Stomach (tissue), 19 donors: ENCODE measurements around the gene PHF2. TPM values are rescaled to one million over a fixed set of nuclear protein-coding genes. Genes with fewer than 3 reads are reported as not detected.

Source experiments
- DNase-seq, 2 donors: peaks; one replicate each; pipeline versions ENCODE4 v3.0.0 to v3.0.0-alpha.2; 2013 to 2019
- H3K27ac ChIP-seq, 5 donors: fragments of 200-600 bp in 4 of 5; sonication (generic) in 4 of 5; one replicate each; pipeline ENCODE4 v1.5.1; 2013 to 2019; ENCODE audit warnings: mild to moderate bottlenecking in 1 of 5, moderate library complexity in 1 of 5
- H3K27me3 ChIP-seq, 3 donors: fragments of 200-600 bp; sonication (generic); one replicate each; pipeline ENCODE4 v1.5.1; 2017 to 2019; ENCODE audit warnings: mixed run types in 1 of 3
- H3K36me3 ChIP-seq, 4 donors: fragments of 200-600 bp; sonication (generic); 1 replicate in 3 of 4; 2 replicates in 1 of 4; pipeline ENCODE4 v1.5.1; 2016 to 2019
- H3K4me1 ChIP-seq, 4 donors: fragments of 200-600 bp; sonication (generic); one replicate each; pipeline ENCODE4 v1.5.1; 2016 to 2019
- H3K4me3 ChIP-seq, 4 donors: fragments of 200-600 bp; sonication (generic) in 3 of 4; one replicate each; pipeline ENCODE4 v1.5.1; 2016 to 2019; ENCODE audit warnings: mild to moderate bottlenecking in 1 of 4
- H3K9me3 ChIP-seq, 4 donors: fragments of 200-600 bp; sonication (generic); one replicate each; pipeline ENCODE4 v1.5.1; 2016 to 2019
- EP300 ChIP-seq: sonication (generic); formaldehyde crosslinking; IDR thresholded peaks from one replicate; pipeline ENCODE4 v1.6.1; 2017; ENCODE audit warnings: antibody characterized with exemption
- POLR2A ChIP-seq, 4 donors: fragments of 450-650 bp; IDR thresholded peaks; one replicate each; pipeline ENCODE4 v1.6.1; 2016; ENCODE audit warnings: antibody characterized with exemption in 4 of 4, control low read depth in 2 of 4, mild to moderate bottlenecking in 1 of 4, moderate library complexity in 1 of 4
- POLR2AphosphoS5 ChIP-seq, 3 donors: sonication (generic); formaldehyde crosslinking; IDR thresholded peaks; one replicate each; pipeline ENCODE4 v1.6.1; 2016; ENCODE audit warnings: antibody characterized with exemption in 3 of 3
- WGBS, 5 donors: extraction: QIAGEN DNeasy Blood & Tissue Kit in 3 of 5; methylation state at CpG; one replicate each; pipeline versions ENCODE4 v1.1.5 to v1.1.7; 2013 to 2018; 5-methylcytosine and 5-hydroxymethylcytosine counted together
- intact Hi-C: fragments of 100-400 bp; cut with DNase I; formaldehyde crosslinking; loops from one replicate; pipeline ENCODE4 v1.15.1; 2023; ENCODE audit warnings: low total_unique reads
- long read RNA-seq, 10 donors: transcript quantifications; one replicate each; lab custom pipeline, GENCODE V29; 2026
- polyA plus RNA-seq, 3 donors: library from polyadenylated mRNA; stranded (reverse); fragments of 200-250 nt; gene quantifications; one replicate each; pipeline ENCODE4 v1.2.3, GENCODE V29; 2013
- total RNA-seq, 5 donors: library from RNA; depleted of rRNA; stranded (reverse); fragments of >200 nt; gene quantifications; one replicate each; pipeline versions ENCODE4 v1.1.0 to v1.2.3, GENCODE V29; 2014 to 2016
- TF ChIP-seq, protein P1 (sequence below), 7 experiments: fragments of 450-650 bp in 4 of 7; fragments of 200-600 bp in 3 of 7; sonication (generic) in 3 of 7; IDR thresholded peaks; one replicate each; pipeline ENCODE4 v1.5.1; 2016 to 2019; ENCODE audit warnings: antibody characterized with exemption in 7 of 7, control low read depth in 2 of 7, mild to moderate bottlenecking in 1 of 7
- donor health status: healthy with polysubstance abuse.
- donor health status: Bipolar disorder and iron deficiency.
- donor health status: healthy.

PHF2 gene
- total RNA-seq (10 to 100 TPM; 15.2 to 58.0 (median 22.8) TPM), polyA plus RNA-seq (10 to 100 TPM; 14.2 to 17.5 (median 15.6) TPM)
- long read RNA-seq, donor 1: 0 reads
- long read RNA-seq, donor 2: 0 reads
- long read RNA-seq, donor 3: 0 reads
- long read RNA-seq, donor 4: 0 reads
- long read RNA-seq, donor 5: 0 reads
- long read RNA-seq, donor 6, partial matches to known transcripts: 21 of 21 reads
- long read RNA-seq, donor 6, other reads (novel, unspliced or antisense): 0 of 21 reads
- long read RNA-seq, donor 7, partial matches to known transcripts: 15 of 15 reads
- long read RNA-seq, donor 7, other reads (novel, unspliced or antisense): 0 of 15 reads
- long read RNA-seq, donor 8: 0 reads
- long read RNA-seq, donor 9: 0 reads
- long read RNA-seq, donor 10, partial matches to known transcripts: 5 of 5 reads
- long read RNA-seq, donor 10, other reads (novel, unspliced or antisense): 0 of 5 reads

DNA sequence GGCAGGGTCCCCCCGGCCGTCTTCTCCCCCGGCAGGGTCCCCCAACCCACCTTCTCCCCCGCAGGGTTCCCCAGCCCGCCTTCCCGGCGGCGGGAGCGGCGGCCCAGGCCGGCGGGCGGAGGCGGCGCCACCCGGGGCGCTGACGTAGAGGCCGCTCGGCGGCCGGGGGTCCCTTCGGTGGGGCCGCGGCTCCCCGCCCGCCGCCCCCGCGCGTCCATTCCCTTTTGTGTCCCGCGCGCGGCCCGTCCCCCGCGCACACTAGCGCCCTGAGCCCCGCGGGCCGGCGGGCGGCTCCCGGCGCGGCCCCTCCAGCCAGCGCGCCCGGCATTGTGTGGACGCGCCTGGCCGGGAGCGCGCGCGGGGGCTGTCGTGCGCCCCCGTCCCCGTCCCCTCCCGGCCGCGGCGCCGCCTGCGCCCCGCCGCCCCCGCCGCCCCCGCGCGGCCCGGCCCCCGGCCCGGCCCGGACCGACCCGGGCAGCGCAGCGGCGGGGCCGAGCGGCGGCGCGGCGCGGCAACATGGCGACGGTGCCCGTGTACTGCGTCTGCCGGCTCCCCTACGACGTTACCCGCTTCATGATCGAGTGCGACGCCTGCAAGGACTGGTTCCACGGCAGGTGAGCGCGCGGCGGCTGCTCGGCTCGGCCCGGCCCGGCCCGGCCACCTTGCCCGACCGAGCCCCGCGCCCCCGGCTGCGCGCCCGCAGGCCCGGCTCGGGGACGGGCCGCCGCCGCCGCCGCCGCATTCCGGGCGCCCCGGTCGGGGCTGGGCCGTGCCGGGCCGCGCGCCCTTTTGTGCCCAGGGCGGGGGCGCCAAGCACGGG lies at the start of gene PHF2:
TSS of gene PHF2 (plus strand) at position 327 of the 820 bp plus-strand sequence. CDS start at position 517, 190 bp downstream.
- Histone ChIP-seq H3K9me3 (no peaks in the 10 kb centered on the region), H3K36me3 (no peaks in the 10 kb centered on the region), H3K27ac (peak within 1 kb of the TSS; percentile 96 to 98 (median 96)), H3K4me1 (peaks cover 49 to 60% (median 55%) of the 10 kb centered on the region in 4 donors), H3K4me3 (peak within 1 kb of the TSS; percentile 81 to 95 (median 88)), H3K27me3 (no peaks in the 10 kb centered on the region)
- TF ChIP-seq POLR2AphosphoS5 (IDR thresholded peaks at IDR 0.05): no peak
- no peak for TF ChIP-seq EP300
- TF ChIP-seq, protein P1, sequence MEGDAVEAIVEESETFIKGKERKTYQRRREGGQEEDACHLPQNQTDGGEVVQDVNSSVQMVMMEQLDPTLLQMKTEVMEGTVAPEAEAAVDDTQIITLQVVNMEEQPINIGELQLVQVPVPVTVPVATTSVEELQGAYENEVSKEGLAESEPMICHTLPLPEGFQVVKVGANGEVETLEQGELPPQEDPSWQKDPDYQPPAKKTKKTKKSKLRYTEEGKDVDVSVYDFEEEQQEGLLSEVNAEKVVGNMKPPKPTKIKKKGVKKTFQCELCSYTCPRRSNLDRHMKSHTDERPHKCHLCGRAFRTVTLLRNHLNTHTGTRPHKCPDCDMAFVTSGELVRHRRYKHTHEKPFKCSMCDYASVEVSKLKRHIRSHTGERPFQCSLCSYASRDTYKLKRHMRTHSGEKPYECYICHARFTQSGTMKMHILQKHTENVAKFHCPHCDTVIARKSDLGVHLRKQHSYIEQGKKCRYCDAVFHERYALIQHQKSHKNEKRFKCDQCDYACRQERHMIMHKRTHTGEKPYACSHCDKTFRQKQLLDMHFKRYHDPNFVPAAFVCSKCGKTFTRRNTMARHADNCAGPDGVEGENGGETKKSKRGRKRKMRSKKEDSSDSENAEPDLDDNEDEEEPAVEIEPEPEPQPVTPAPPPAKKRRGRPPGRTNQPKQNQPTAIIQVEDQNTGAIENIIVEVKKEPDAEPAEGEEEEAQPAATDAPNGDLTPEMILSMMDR (IDR thresholded peaks at IDR 0.05): no peak
- no peak for TF ChIP-seq POLR2A (IDR thresholded peaks at IDR 0.05)
- WGBS, 5 donors: 0 to 1% (median 1%) methylated on average over 42 to 139 of the region's 140 CpGs; no CpG with 5 or more reads in 1 of the 5 donors
- DNase-seq: peak in 1 of 2 donors; percentile 73
- intact Hi-C loops: no loop called here

DNA sequence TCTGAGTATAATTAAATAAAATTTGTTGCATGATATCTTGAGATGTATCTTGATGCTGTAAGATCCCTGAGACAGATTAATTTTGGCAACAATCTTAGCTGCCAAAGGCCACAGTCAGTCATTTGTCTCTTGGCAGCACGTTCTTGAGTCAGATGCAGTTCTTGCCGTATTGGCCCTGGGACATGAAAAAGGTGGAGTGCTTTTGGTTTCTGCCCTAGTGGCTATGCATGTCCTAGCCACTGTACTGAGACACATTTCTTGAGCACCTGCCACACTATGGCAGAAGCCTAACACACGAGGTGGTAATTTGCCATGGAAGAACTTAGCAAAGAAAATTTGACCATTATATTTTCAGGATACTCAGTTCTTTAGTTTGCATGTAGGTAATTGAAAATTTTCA lies 45.0 kb upstream of the PHF2 start:
- Histone ChIP-seq H3K27me3 (no peaks in the 10 kb centered on the region), H3K4me3 (no peak overlapping the region), H3K27ac (no peak overlapping the region), H3K36me3 (peaks cover 28 to 99% (median 94%) of the 10 kb centered on the region in 4 donors), H3K9me3 (no peaks in the 10 kb centered on the region), H3K4me1 (peaks cover 0 to 17% (median 12%) of the 10 kb centered on the region in 4 donors)
- WGBS, 5 donors: 34 to 57% (median 42%) methylated on average over 3 of the region's 3 CpGs
- no peak for TF ChIP-seq EP300
- TF ChIP-seq, protein P1 (IDR thresholded peaks at IDR 0.05): peak in 2 of 7 experiments; percentile 11 to 17
- TF ChIP-seq POLR2A (IDR thresholded peaks at IDR 0.05): no peak
- intact Hi-C loops: no loop called here
- DNase-seq: no peak

DNA sequence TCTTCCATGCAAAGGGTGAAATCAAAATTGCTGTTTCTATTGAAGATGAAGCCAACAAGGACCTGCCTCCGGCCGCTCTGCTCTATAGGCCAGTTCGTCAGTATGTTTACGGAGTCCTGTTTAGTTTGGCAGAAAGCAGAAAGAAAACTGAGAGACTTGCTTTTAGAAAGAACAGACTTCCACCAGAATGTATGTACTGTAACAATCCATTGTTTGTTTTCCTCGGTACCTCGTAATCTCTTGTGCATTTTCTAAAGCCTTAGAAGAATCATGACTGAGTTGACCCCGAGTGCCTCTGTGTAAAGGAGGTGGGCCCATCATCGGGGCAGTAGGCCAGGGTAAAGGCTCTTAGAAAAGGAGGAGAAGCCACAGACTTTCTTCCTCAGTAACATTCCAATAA lies 44.2 kb upstream of the PHF2 start:
- H3K36me3 ChIP-seq: peaks cover 28 to 99% (median 94%) of the 10 kb centered on the region in 4 donors
- no peak for DNase-seq
- H3K27ac ChIP-seq: peak overlapping the region in 3 of 5 donors; percentile 3 to 59 (median 42)
- TF ChIP-seq POLR2A (IDR thresholded peaks at IDR 0.05) (no peak), POLR2AphosphoS5 (IDR thresholded peaks at IDR 0.05) (no peak)
- no peaks in the 10 kb centered on the region for H3K27me3 ChIP-seq
- H3K4me1 ChIP-seq: peaks cover 0 to 17% (median 12%) of the 10 kb centered on the region in 4 donors
- H3K9me3 ChIP-seq: no peaks in the 10 kb centered on the region
- H3K4me3 ChIP-seq: no peak overlapping the region
- intact Hi-C loops: no loop called here
- WGBS, 5 donors: 25 to 54% (median 33%) methylated on average over 8 of the region's 8 CpGs

DNA sequence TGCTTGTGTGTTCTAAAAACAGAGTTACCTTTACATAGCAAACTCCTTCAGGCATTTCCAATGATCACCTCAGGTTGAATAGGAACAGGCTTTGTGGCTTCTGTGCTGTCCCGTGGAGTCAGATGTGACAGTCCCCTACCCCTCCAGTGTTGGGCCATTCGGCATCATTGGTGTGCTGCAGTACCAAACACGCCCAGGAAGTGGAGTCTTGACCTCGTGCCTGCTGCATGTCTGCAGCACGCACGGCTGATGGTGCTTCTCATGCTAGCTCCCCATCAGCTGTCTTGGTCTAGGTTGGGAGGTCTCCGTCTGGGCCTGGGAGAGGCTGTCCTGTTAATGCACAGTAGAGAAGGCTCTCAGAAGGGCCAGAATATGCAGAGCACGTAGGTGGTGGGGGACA lies 42.5 kb upstream of the PHF2 start:
- H3K9me3 ChIP-seq: no peaks in the 10 kb centered on the region
- no peaks in the 10 kb centered on the region for H3K27me3 ChIP-seq
- no peak for DNase-seq
- intact Hi-C loops: no loop called here
- WGBS, 5 donors: 85 to 91% (median 88%) methylated on average over 4 to 8 of the region's 8 CpGs
- no peak overlapping the region for H3K4me3 ChIP-seq
- peaks cover 0 to 17% (median 12%) of the 10 kb centered on the region in 4 donors for H3K4me1 ChIP-seq
- TF ChIP-seq, protein P1 (IDR thresholded peaks at IDR 0.05): no peak
- TF ChIP-seq EP300: no peak
- TF ChIP-seq POLR2A (IDR thresholded peaks at IDR 0.05): no peak
- no peak for TF ChIP-seq POLR2AphosphoS5 (IDR thresholded peaks at IDR 0.05)
- H3K36me3 ChIP-seq: peaks cover 28 to 94% (median 88%) of the 10 kb centered on the region in 4 donors
- no peak overlapping the region for H3K27ac ChIP-seq
